GM19238 (cell line): Measurements from ENCODE around the gene C5AR2.
A peak's percentile ranks its signal among the peaks of the same experiment; 100 is the strongest.
"Not testable (repeated sequence)": the region's sequence is repeated elsewhere in the genome, so short reads cannot be mapped to it uniquely, and the experiment has no call there.

ENCODE experiments used
- DNase-seq: peaks from one replicate; pipeline ENCODE4 v3.0.0; 2011; ENCODE audit warnings: low spot score; ENCODE audit not compliant: insufficient read length

Gene C5AR2

GRCh38 chr19:47323409-47323808, 8.6 kb upstream of the C5AR2 start:
- no peak for DNase-seq

- no peak for DNase-seq
Observed at GRCh38 chr19:47323872-47324271, 8.1 kb upstream of the C5AR2 start.

- no peak for DNase-seq
Observed at GRCh38 chr19:47324502-47324901, 7.5 kb upstream of the C5AR2 start.

- DNase-seq = no peak
Observed at GRCh38 chr19:47330466-47330869, 1.5 kb upstream of the C5AR2 start.

GRCh38 chr19:47331490-47331889, 485 bp upstream of the C5AR2 start:
- no peak for DNase-seq

- not testable (repeated sequence) for DNase-seq
Observed at GRCh38 chr19:47336765-47337718, 5.1 kb downstream of the C5AR2 start.

- DNase-seq = no peak
Observed at GRCh38 chr19:47339196-47339880, 7.4 kb downstream of the C5AR2 start.

- DNase-seq = no peak
Observed at GRCh38 chr19:47340477-47341208, 8.7 kb downstream of the C5AR2 start.

GRCh38 chr19:47341734-47342133, 9.8 kb downstream of the C5AR2 start:
- no peak for DNase-seq

- no peak for DNase-seq
Observed at GRCh38 chr19:47343194-47343802, 11.3 kb downstream of the C5AR2 start.

- DNase-seq = no peak
Observed at GRCh38 chr19:47344425-47344824, 12.4 kb downstream of the C5AR2 start.

- not testable (repeated sequence) for DNase-seq
Observed at GRCh38 chr19:47346024-47346423, 14.0 kb downstream of the C5AR2 start.

- DNase-seq = peak; percentile 99
Observed at GRCh38 chr19:47348819-47349795, 17.1 kb downstream of the C5AR2 start, which contains the start of gene DHX34. Gene DHX34, plus strand, starts transcription at chr19:47349315. Its CDS starts 3,716 bp downstream, at chr19:47353031.

- DNase-seq = no peak
Observed at GRCh38 chr19:47350630-47351029, 18.7 kb downstream of the C5AR2 start.

- no peak for DNase-seq
Observed at GRCh38 chr19:47351548-47351947, 19.6 kb downstream of the C5AR2 start.

- no peak for DNase-seq
Observed at GRCh38 chr19:47352095-47352494, 20.1 kb downstream of the C5AR2 start.

GRCh38 chr19:47353307-47353712, 21.3 kb downstream of the C5AR2 start:
- no peak for DNase-seq

- DNase-seq = no peak
Observed at GRCh38 chr19:47356900-47357299, 24.9 kb downstream of the C5AR2 start.

- DNase-seq = no peak
Observed at GRCh38 chr19:47357788-47358680, 26.1 kb downstream of the C5AR2 start.
